ENCODE results near the gene CNIH4.
"Not testable (repeated sequence)": the region's sequence is repeated elsewhere in the genome, so short reads cannot be mapped to it uniquely, and the experiment has no call there.

The CNIH4 gene

DNA sequence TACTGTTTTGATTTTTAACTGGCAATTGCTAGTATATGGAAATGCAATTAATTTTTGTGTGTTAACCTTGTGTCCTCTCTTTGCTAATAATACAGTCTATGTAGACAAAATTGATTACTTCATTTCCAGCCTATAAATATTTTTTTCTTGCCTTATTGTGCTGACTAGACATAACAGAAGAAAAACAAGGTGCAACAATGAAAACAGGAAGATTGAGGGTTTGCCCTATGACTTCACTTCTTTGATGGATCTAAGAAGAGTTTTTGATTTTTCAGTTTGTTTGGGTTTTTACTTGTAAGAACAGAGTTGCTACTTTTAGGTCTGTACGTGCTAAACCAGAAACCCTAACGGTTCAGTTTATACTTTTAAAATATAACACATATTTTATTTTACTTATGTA, 8.5 kb upstream of the CNIH4 start:
- no peak for DNase-seq (ENCODE audit: low read depth in 2 of 2)

DNA sequence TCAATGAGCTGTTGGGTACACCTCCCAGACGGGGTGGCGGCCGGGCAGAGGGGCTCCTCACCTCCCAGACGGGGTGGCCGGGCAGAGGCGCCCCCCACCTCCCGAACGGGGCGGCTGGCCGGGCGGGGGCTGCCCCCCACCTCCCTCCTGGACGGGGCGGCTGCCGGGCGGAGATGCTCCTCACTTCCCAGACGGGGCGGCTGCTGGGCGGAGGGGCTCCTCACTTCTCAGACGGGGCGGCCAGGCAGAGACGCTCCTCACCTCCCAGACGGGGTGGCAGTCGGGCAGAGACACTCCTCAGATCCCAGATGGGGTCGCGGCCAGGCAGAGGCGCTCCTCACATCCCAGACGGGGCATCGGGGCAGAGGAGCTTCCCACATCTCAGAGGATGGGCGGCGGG, 7.0 kb upstream of the CNIH4 start:
- DNase-seq (ENCODE audit: low read depth in 2 of 2) = not testable (repeated sequence)

GRCh38 chr1:224352436-224353085, 4.1 kb upstream of the CNIH4 start:
- DNase-seq (ENCODE audit: low read depth in 2 of 2) = not testable (repeated sequence)

DNA sequence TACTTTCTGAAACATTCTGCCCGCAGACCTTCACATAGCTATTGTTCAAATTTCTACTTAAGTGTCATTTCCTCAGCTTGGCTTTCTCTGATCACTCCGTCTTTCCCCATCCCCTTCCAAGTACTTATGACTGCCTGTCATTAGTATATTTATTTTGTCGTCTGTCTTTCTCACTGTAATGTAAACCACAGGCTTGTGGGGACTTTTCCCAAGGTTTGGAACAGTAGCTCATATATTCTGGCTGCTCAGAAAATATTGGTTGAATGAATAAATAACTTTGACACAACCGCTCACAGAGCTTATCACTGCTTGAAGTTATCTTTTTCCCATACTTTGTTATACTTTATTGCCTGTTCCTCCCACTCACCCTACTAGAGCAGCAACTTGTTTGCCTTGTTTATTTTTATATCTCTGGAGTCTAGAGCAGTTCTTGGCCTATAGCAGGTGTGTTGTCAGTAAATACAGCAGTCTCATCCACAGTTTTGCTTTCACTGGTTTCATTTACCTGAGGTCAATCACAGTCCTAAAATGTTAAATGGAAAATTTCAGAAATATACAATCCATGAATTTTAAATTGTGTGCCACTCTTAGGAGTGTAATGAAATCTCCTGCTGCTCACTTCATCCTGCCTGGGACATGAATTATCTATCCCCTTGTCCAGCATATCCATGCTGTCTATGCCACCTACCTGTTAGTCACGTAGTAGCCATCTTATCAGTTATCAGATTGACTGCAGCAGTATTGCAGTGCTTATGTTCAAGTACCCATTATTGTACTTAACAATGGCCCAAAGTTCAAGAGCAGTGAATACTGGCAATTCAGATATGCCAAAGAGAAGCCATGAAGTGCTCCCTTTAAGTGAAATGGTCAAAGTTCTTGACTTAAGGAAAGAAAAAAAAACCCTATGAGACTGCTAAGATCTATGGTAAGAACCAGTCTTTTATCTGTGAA, 2.4 kb upstream of the CNIH4 start:
- no peak for DNase-seq (ENCODE audit: low read depth in 2 of 2)

- no peak for DNase-seq (ENCODE audit: low read depth in 2 of 2)
These were observed 996 bp downstream of the CNIH4 start for GRCh38 chr1:224357626-224358124.

GRCh38 chr1:224358237-224358636, 1.6 kb downstream of the CNIH4 start:
- DNase-seq (ENCODE audit: low read depth in 2 of 2) = no peak

DNA sequence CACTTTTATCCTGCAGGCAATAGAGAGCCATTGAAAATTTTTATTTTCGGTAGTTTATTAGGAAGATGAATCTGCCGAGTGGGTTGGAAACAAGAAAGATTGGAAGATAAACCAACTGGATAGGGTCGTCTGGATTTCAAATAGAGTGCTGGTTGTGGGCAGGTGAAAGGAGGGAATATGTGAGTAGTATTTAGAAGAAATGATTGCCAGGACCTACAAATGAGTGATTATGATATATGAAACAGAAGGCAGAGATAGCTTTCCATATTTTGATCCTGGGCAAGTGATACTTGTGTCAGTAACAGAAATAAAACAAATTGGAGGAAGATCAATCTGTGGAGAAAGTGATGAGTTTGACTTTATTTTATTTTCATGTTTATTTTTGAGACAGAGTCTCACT, 2.5 kb downstream of the CNIH4 start:
- DNase-seq (ENCODE audit: low read depth in 2 of 2) = no peak

DNA sequence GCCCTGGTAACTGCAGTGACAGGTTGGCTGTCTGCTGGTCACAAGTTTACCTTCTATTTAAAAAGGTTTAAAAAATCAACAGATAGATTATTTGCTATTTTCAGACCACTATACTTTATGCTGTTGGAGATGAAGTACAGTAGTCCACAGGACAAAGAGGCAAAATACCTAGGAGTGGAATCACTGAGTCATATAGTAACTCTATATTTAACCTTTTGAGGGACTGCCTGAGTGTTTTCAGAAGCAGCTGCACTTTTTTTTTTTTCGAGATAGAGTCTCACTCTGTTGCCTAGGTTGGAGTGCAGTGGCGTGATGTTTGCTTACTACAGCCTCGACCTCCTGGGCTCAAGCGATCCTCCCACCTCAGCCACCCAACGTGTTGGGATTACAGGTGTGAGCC, 11.7 kb downstream of the CNIH4 start:
- no peak for DNase-seq (ENCODE audit: low read depth in 2 of 2)

GRCh38 chr1:224373008-224373590, 16.4 kb downstream of the CNIH4 start:
- no peak for DNase-seq (ENCODE audit: low read depth in 2 of 2)

DNA sequence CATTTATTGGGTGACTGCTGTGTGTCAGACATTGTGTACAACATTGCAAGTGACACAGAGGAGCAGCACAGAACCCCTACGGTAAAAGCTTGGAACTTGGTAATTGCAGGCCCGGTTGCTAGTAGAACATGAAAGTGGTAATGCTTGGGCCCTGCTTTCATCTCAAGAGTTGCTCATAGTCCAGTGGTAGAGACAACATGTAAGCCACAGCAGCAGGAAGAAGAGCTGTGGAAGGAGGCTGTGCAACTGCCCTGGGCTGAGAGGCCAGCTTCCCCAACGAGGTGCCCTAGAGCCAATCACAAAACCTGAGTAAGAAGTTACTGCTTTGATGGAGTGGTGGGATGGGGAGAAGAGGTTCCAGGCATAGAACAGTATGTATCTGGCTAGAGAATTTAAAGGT, 18.4 kb downstream of the CNIH4 start:
- DNase-seq (ENCODE audit: low read depth in 2 of 2) = no peak

GRCh38 chr1:224377676-224378006, 21.0 kb downstream of the CNIH4 start:
- DNase-seq (ENCODE audit: low read depth in 2 of 2) = no peak

GRCh38 chr1:224378855-224379631, 22.4 kb downstream of the CNIH4 start:
- no peak for DNase-seq (ENCODE audit: low read depth in 2 of 2)

GRCh38 chr1:224380003-224380402, 23.3 kb downstream of the CNIH4 start:
- DNase-seq (ENCODE audit: low read depth in 2 of 2) = peak; percentile 9 to 17

- DNase-seq (ENCODE audit: low read depth in 2 of 2) = no peak
These were observed 25.3 kb downstream of the CNIH4 start for GRCh38 chr1:224381880-224382548.

GRCh38 chr1:224383218-224383617, 26.5 kb downstream of the CNIH4 start:
- no peak for DNase-seq (ENCODE audit: low read depth in 2 of 2)

GRCh38 chr1:224387302-224387912, 30.7 kb downstream of the CNIH4 start:
- DNase-seq (ENCODE audit: low read depth in 2 of 2) = no peak

GRCh38 chr1:224387943-224388342, 31.3 kb downstream of the CNIH4 start:
- no peak for DNase-seq (ENCODE audit: low read depth in 2 of 2)

DNA sequence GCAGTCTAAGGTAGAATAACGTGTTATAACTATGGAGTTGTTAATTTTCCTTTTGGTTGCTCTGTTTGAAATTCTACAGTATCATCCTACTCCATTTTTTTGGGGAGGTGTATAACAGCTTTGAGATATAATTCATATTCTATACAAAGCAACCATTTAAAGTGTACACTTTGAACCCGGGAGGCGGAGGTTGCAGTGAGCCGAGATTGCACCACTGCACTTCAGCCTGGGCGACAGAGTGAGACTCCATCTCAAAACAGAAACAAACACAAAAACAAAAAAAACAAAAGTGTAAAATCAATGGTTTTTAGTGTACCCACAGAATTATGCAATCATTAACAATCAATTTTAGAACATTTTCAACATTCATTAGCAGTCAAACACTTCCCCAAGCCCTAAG, 33.8 kb downstream of the CNIH4 start:
- DNase-seq (ENCODE audit: low read depth in 2 of 2) = no peak

GRCh38 chr1:224392411-224393249, 36.0 kb downstream of the CNIH4 start:
- DNase-seq (ENCODE audit: low read depth in 2 of 2) = no peak

DNA sequence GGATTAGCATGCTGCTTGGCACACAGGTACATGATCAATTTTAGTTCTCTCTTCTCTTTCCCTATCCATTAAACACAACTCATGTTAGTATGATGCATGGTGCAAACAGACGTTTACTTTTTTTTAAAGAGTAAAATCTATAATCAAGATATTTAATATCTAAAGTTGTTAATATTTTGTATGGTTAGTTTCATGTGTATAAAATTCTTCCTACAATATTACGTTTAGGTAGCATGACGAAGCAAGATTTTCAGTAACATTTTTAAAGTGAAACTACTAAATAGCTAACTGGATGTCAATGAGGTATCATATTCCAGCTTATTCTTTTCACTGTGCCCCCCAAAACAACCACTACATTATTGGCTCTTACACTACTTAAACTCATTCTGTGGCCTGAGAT, 36.6 kb downstream of the CNIH4 start:
- DNase-seq (ENCODE audit: low read depth in 2 of 2) = no peak

All from stimulated activated CD8-positive, alpha-beta memory T cell treated with anti-CD3 and anti-CD28 coated beads, Interleukin-7, amount 100 ng/mL, for 1 hour (primary cell).